ENCODE measurements around the gene C3orf70. TPM values are rescaled to one million over a fixed set of nuclear protein-coding genes. Genes with fewer than 3 reads are reported as not detected.

Gene C3orf70
- total and polyA plus RNA-seq, 3 donors from 2014 or later, result 11.9 to 33.5 (median 21.0) TPM

- intact Hi-C loops (cut with DNase I; ENCODE audit: low total_unique reads), result no loop called here
Observed at GRCh38 chr3:185028121-185028520, 124.7 kb downstream of the C3orf70 start.

More at GRCh38 chr3:185028121-185028520, 124.7 kb downstream of the C3orf70 start:
- WGBS, 2 donors, result 88 to 92% methylated on average over 3 of the region's 3 CpGs
- TF ChIP-seq CTCF (IDR thresholded peaks at IDR 0.05) (no peak), POLR2A (IDR thresholded peaks at IDR 0.05) (no peak)
- no peaks in the 10 kb centered on the region for H3K4me1 ChIP-seq
- no peaks in the 10 kb centered on the region for H3K27me3 ChIP-seq
- H3K4me3 ChIP-seq, result no peak overlapping the region
- H3K9me3 ChIP-seq, result no peaks in the 10 kb centered on the region
- no peak for DNase-seq
- no peaks in the 10 kb centered on the region for H3K36me3 ChIP-seq (ENCODE audit: low read depth, missing control alignments)
- H3K27ac ChIP-seq, result no peak overlapping the region

Other genes with a start within 250 kb of the C3orf70 start
- gene EHHADH, start 101.0 kb upstream of the C3orf70 start, total RNA-seq, result 1 to 10 TPM; 5.2 to 7.5 TPM
- gene EHHADH, start 101.0 kb upstream of the C3orf70 start, polyA plus RNA-seq (ENCODE audit: insufficient read depth, low read depth, low replicate concordance), result 6.1 TPM
- 10 to 100 TPM; 43.7 to 66.5 TPM for gene MAP3K13, start 210.1 kb upstream of the C3orf70 start, total RNA-seq
- 37.1 TPM for gene MAP3K13, start 210.1 kb upstream of the C3orf70 start, polyA plus RNA-seq (ENCODE audit: insufficient read depth, low read depth, low replicate concordance)